Keratinocyte (primary cell): ENCODE results near the gene GLRX5. TPM values are rescaled to one million over a fixed set of nuclear protein-coding genes. Genes with fewer than 3 reads are reported as not detected.

Experiments
- DNase-seq: peaks from one replicate; pipeline ENCODE4 v3.0.0-alpha.2; 2011; ENCODE audit warnings: low read depth, missing footprints, low spot score
- FAIRE-seq: peaks from 2 replicates; lab custom pipeline; 2011; peaks lifted over from hg19 to GRCh38; lab: Jason Lieb, UNC
- H2AFZ ChIP-seq: 2 replicates; pipeline ENCODE4 v1.6.0; 2012; ENCODE audit warnings: low read length, control low read depth, inconsistent platforms; ENCODE audit not compliant: control insufficient read depth
- H3K27ac ChIP-seq: 2 replicates; pipeline ENCODE4 v1.5.1; 2011; ENCODE audit warnings: low read length; ENCODE audit not compliant: control insufficient read depth, insufficient read depth
- H3K27me3 ChIP-seq: 3 replicates; pipeline ENCODE4 v1.6.0; 2011; ENCODE audit warnings: low read length; ENCODE audit not compliant: control insufficient read depth, insufficient read depth; ENCODE audit errors: extremely low read depth
- H3K36me3 ChIP-seq, 2 experiments: 2 replicates in 1 of 2; 3 replicates in 1 of 2; pipeline ENCODE4 v1.5.1; 2011; ENCODE audit warnings: low read length in 2 of 2, mild to moderate bottlenecking in 1 of 2; ENCODE audit not compliant: control insufficient read depth in 2 of 2, insufficient read depth in 2 of 2; ENCODE audit errors: extremely low read depth in 1 of 2
- H3K4me1 ChIP-seq: 3 replicates; pipeline ENCODE4 v1.5.1; 2011; ENCODE audit warnings: low read length; ENCODE audit not compliant: control insufficient read depth, insufficient read depth; ENCODE audit errors: extremely low read depth
- H3K4me2 ChIP-seq: 3 replicates; pipeline ENCODE4 v1.6.0; 2011; ENCODE audit warnings: low read depth, low read length; ENCODE audit not compliant: control insufficient read depth, insufficient read depth; ENCODE audit errors: extremely low read depth
- H3K4me3 ChIP-seq, 3 experiments: fragments of 200-600 bp in 1 of 3; sonication (generic) in 1 of 3; 2 replicates in 2 of 3; 3 replicates in 1 of 3; pipeline ENCODE4 v1.5.1; 2011 to 2016; ENCODE audit warnings: low read length in 3 of 3, mild to moderate bottlenecking in 3 of 3, control low read depth in 2 of 3, inconsistent platforms in 1 of 3, low read depth in 1 of 3, mixed read lengths in 1 of 3, mixed run types in 1 of 3, moderate library complexity in 1 of 3; ENCODE audit not compliant: control insufficient read depth in 2 of 3, insufficient read depth in 2 of 3; ENCODE audit errors: extremely low read depth in 1 of 3
- H3K79me2 ChIP-seq: 2 replicates; pipeline ENCODE4 v1.6.0; 2012; ENCODE audit warnings: low read length; ENCODE audit not compliant: control insufficient read depth, insufficient read depth
- H3K9ac ChIP-seq: 3 replicates; pipeline ENCODE4 v1.6.0; 2011; ENCODE audit warnings: low read length; ENCODE audit not compliant: control insufficient read depth, insufficient read depth; ENCODE audit errors: extremely low read depth
- H3K9me1 ChIP-seq: 3 replicates; pipeline ENCODE4 v1.6.0; 2011; ENCODE audit warnings: low read length; ENCODE audit not compliant: control insufficient read depth, insufficient read depth; ENCODE audit errors: extremely low read depth
- H3K9me3 ChIP-seq: 2 replicates; pipeline ENCODE4 v1.5.1; 2012; ENCODE audit warnings: low read depth, low read length; ENCODE audit not compliant: control insufficient read depth
- H4K20me1 ChIP-seq: 3 replicates; pipeline ENCODE4 v1.6.0; 2011; ENCODE audit warnings: low read length; ENCODE audit not compliant: control insufficient read depth, insufficient read depth; ENCODE audit errors: extremely low read depth
- EZH2 ChIP-seq: IDR thresholded peaks from one replicate; pipeline ENCODE4 v1.6.1; 2012; ENCODE audit warnings: inconsistent platforms, mild to moderate bottlenecking, low read length, moderate library complexity
- dilution Hi-C: fragments of 300-500 bp; cut with MboI; formaldehyde crosslinking; loops from one replicate; pipeline ENCODE4 v1.7.0; 2020; ENCODE audit warnings: low sequenced_read_pairs; ENCODE audit not compliant: extremely low pct_ligation_motif_present
- polyA plus RNA-seq, 5 experiments: library from polyadenylated mRNA; depleted of rRNA in 3 of 5; stranded (reverse) in 3 of 5; stranded (forward) in 1 of 5; unstranded in 1 of 5; fragments of >200 nt; gene quantifications; 1 replicate in 1 of 5; 2 replicates in 3 of 5; 3 replicates in 1 of 5; pipeline versions ENCODE4 v1.2.1 to v1.2.3, GENCODE V29; 2011 to 2012; ENCODE audit warnings: missing spikeins in 2 of 5, low read depth in 1 of 5, low replicate concordance in 1 of 5
- TF ChIP-seq, protein P1 (sequence below), 3 experiments: IDR thresholded peaks in 1 of 3; conservative IDR thresholded peaks in 1 of 3; optimal IDR thresholded peaks in 1 of 3; 2 replicates in 2 of 3; 3 replicates in 1 of 3; pipeline versions ENCODE3 to v1.5.1; 2011; ENCODE audit warnings: low read length in 3 of 3, mild to moderate bottlenecking in 3 of 3, moderate library complexity in 2 of 3, control low read depth in 1 of 3, inconsistent platforms in 1 of 3; ENCODE audit not compliant: insufficient read depth in 2 of 3; ENCODE audit errors: extremely low read depth in 1 of 3

Gene GLRX5
- polyA plus RNA-seq, 1 donor (not counting 4 experiments of a cell fraction or from before 2014, with no cell fraction given) = 60.9 TPM

DNA sequence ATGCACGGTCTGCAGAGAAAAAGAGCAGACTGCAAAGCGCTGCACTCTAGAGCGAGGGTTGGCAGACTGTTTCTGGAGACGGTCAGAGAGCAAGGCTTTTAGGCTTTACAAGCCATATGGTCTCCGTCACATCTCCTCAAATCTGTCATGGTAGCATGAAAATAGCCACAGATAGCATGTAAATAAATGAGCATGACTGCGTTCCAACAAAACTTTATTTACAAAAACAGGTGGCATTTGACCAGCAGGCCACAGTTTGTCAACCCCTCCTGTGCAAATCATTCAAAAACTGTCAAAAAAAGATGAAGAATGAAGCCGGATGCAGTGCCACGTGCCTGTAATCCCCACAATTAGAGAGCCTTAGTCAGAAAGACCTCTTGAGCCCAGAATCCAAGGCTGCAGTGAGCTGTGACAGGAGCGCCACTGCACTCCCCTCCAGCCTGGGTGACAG lies 37.3 kb upstream of the GLRX5 start:
- DNase-seq (no peak), FAIRE-seq (no peak)
- Histone ChIP-seq H3K9me3 (no peaks in the 10 kb centered on the region), H3K4me2 (no peak overlapping the region), H3K27ac (no peak overlapping the region), H3K4me1 (peaks cover 12% of the 10 kb centered on the region), H3K9me1 (no peaks in the 10 kb centered on the region), H2AFZ (no peak overlapping the region), H3K4me3 (no peak overlapping the region), H3K27me3 (no peaks in the 10 kb centered on the region), H3K9ac (no peak overlapping the region), H4K20me1 (peaks cover 2% of the 10 kb centered on the region), H3K36me3 (no peaks in the 10 kb centered on the region), H3K79me2 (no peaks in the 10 kb centered on the region)
- dilution Hi-C loops = no loop called here
- TF ChIP-seq, protein P1, sequence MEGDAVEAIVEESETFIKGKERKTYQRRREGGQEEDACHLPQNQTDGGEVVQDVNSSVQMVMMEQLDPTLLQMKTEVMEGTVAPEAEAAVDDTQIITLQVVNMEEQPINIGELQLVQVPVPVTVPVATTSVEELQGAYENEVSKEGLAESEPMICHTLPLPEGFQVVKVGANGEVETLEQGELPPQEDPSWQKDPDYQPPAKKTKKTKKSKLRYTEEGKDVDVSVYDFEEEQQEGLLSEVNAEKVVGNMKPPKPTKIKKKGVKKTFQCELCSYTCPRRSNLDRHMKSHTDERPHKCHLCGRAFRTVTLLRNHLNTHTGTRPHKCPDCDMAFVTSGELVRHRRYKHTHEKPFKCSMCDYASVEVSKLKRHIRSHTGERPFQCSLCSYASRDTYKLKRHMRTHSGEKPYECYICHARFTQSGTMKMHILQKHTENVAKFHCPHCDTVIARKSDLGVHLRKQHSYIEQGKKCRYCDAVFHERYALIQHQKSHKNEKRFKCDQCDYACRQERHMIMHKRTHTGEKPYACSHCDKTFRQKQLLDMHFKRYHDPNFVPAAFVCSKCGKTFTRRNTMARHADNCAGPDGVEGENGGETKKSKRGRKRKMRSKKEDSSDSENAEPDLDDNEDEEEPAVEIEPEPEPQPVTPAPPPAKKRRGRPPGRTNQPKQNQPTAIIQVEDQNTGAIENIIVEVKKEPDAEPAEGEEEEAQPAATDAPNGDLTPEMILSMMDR (optimal IDR thresholded peaks at IDR 0.05 in 1 of 3, IDR thresholded peaks at IDR 0.05 in 1 of 3, conservative IDR thresholded peaks at IDR 0.05 in 1 of 3; ENCODE audit: extremely low read depth in 1 of 3, insufficient read depth in 2 of 3, low read length in 3 of 3) = no peak
- TF ChIP-seq EZH2 = no peak

DNA sequence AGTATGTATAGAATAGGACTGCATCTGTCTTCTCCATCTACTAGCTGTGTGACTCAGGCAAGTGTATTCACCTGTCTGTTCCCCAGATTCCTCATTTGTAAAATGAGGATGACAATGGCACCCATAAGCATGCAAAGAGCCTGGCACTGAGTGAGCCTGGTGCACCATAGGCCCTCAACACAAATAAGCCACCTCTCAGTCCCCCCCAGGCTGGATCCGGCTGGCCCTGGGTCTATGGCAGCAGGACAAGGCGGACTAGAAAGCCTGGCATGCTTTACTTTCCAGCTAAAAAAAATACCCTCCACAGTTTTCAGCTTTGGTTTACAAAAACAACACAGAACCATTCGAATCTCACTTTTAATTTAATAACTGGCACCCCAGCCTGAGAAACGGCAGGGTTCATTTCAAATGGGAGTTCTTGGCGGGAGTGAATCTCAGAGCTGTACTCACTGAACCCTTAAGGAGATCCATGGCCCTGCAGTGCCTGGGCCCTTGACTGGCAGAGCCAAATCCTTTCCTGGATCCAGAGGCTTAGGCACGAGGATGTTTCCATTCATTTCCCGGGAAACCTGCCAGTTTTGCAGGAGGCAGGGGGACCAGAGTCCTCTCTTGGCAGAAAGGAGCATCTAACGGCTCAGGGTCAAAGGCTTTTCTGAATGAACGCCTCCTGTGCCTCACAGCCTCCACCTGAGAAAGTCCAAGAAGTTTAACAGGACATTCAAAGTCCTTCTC lies 36.1 kb upstream of the GLRX5 start:
- no peak for FAIRE-seq
- Histone ChIP-seq H3K9ac (no peak overlapping the region), H3K36me3 (no peaks in the 10 kb centered on the region), H3K4me2 (no peak overlapping the region), H3K4me3 (no peak overlapping the region), H3K9me3 (no peaks in the 10 kb centered on the region), H2AFZ (no peak overlapping the region), H3K27ac (no peak overlapping the region), H3K27me3 (no peaks in the 10 kb centered on the region), H3K79me2 (no peaks in the 10 kb centered on the region), H3K9me1 (no peaks in the 10 kb centered on the region), H4K20me1 (peaks cover 2% of the 10 kb centered on the region), H3K4me1 (peaks cover 12% of the 10 kb centered on the region)
- TF ChIP-seq, protein P1 (optimal IDR thresholded peaks at IDR 0.05 in 1 of 3, IDR thresholded peaks at IDR 0.05 in 1 of 3, conservative IDR thresholded peaks at IDR 0.05 in 1 of 3; ENCODE audit: extremely low read depth in 1 of 3, insufficient read depth in 2 of 3, low read length in 3 of 3) = no peak
- no peak for TF ChIP-seq EZH2
- dilution Hi-C loops = no loop called here
- no peak for DNase-seq
